ENCODE measurements around the gene HOXB3.

Gene HOXB3

GRCh38 chr17:48589831-48590606 lies at the start of gene HOXB3:
HOXB3 (minus strand) TSS chr17:48590241; CDS start chr17:48552474, 37,767 bp downstream.
- DNase-seq (ENCODE audit: low read depth in 2 of 2) = peak in 1 of 2 experiments; percentile 76

- no peak for DNase-seq (ENCODE audit: low read depth in 2 of 2)
Observed at GRCh38 chr17:48639136-48639535, 49.1 kb upstream of the HOXB3 start.

- DNase-seq (ENCODE audit: low read depth in 2 of 2) = peak; percentile 82
Observed at GRCh38 chr17:48637323-48638260, 47.6 kb upstream of the HOXB3 start.

- no peak for DNase-seq (ENCODE audit: low read depth in 2 of 2)
Observed at GRCh38 chr17:48636177-48637018, 46.4 kb upstream of the HOXB3 start.

GRCh38 chr17:48634493-48635208 lies 44.6 kb upstream of the HOXB3 start:
- no peak for DNase-seq (ENCODE audit: low read depth in 2 of 2)

- DNase-seq (ENCODE audit: low read depth in 2 of 2) = no peak
Observed at GRCh38 chr17:48633266-48633677, 43.2 kb upstream of the HOXB3 start.

- DNase-seq (ENCODE audit: low read depth in 2 of 2) = no peak
Observed at GRCh38 chr17:48632579-48633265, 42.7 kb upstream of the HOXB3 start.

GRCh38 chr17:48631693-48632578 lies 41.9 kb upstream of the HOXB3 start:
- DNase-seq (ENCODE audit: low read depth in 2 of 2) = no peak

- DNase-seq (ENCODE audit: low read depth in 2 of 2) = no peak
Observed at GRCh38 chr17:48630925-48631692, 41.1 kb upstream of the HOXB3 start.

GRCh38 chr17:48630009-48630924 lies 40.2 kb upstream of the HOXB3 start:
- no peak for DNase-seq (ENCODE audit: low read depth in 2 of 2)

- DNase-seq (ENCODE audit: low read depth in 2 of 2) = no peak
Observed at GRCh38 chr17:48629411-48629759, 39.3 kb upstream of the HOXB3 start.

- no peak for DNase-seq (ENCODE audit: low read depth in 2 of 2)
Observed at GRCh38 chr17:48628649-48629410, 38.8 kb upstream of the HOXB3 start.

- no peak for DNase-seq (ENCODE audit: low read depth in 2 of 2)
Observed at GRCh38 chr17:48627623-48628521, 37.8 kb upstream of the HOXB3 start.

GRCh38 chr17:48627118-48627597 lies 37.1 kb upstream of the HOXB3 start:
- DNase-seq (ENCODE audit: low read depth in 2 of 2) = no peak

GRCh38 chr17:48626245-48627117 lies 36.4 kb upstream of the HOXB3 start, which contains the start of gene HOXB9:
HOXB9 (minus strand) TSS chr17:48626358; CDS start chr17:48626269, 89 bp downstream.
- no peak for DNase-seq (ENCODE audit: low read depth in 2 of 2)
